Measurements from ENCODE around the gene UNC79.

GRCh38 chr14:93702946-93703345 lies 272.2 kb downstream of the UNC79 start:
- TF ChIP-seq CTCF (conservative IDR thresholded peaks at IDR 0.05; ENCODE audit: low read depth, low read length) (no peak), EZH2 (IDR thresholded peaks at IDR 0.05; ENCODE audit: low read length, unreplicated experiment) (no peak)

Data from PC-3 (cell line).